HUES6 (cell line): ENCODE data around the gene CHCHD4.
A peak's percentile ranks its signal among the peaks of the same experiment; 100 is the strongest.

Experiments used
- H3K27ac ChIP-seq: 2 replicates; pipeline ENCODE4 v1.7.0; 2013; ENCODE audit warnings: low read depth, mild to moderate bottlenecking, low read length, inconsistent platforms
- H3K27me3 ChIP-seq: 2 replicates; pipeline ENCODE4 v1.6.1; 2013; ENCODE audit warnings: low read length; ENCODE audit not compliant: control insufficient read depth, insufficient read depth
- H3K36me3 ChIP-seq: 2 replicates; pipeline ENCODE4 v1.6.1; 2013; ENCODE audit warnings: low read length; ENCODE audit not compliant: control insufficient read depth, insufficient read depth
- H3K4me1 ChIP-seq: 2 replicates; pipeline ENCODE4 v1.6.1; 2013; ENCODE audit warnings: low read length; ENCODE audit not compliant: control insufficient read depth, insufficient read depth
- H3K4me3 ChIP-seq: 2 replicates; pipeline ENCODE4 v1.5.1; 2013; ENCODE audit warnings: low read depth, low read length
- H3K9ac ChIP-seq: one replicate; pipeline ENCODE4 v1.6.1; 2013; ENCODE audit warnings: mild to moderate bottlenecking, low read length
- H3K9me3 ChIP-seq: 2 replicates; pipeline ENCODE4 v1.6.1; 2013; ENCODE audit warnings: low read depth, low read length; ENCODE audit not compliant: control insufficient read depth, insufficient read depth

The CHCHD4 gene

GRCh38 chr3:14124615-14125192 lies at the start of gene CHCHD4, which contains the start of gene TMEM43:
Gene CHCHD4, minus strand, starts transcription at chr3:14124870. Its CDS starts 194 bp downstream, at chr3:14124676.
Gene TMEM43, plus strand, starts transcription at chr3:14125052. Its CDS starts 142 bp downstream, at chr3:14125194.
- Histone ChIP-seq H3K27ac (peak within 1 kb of the TSS; percentile 83; the same call in 1 of the 2 replicates), H3K27me3 (no peaks in the 10 kb centered on the region), H3K9me3 (peaks cover 10% of the 10 kb centered on the region), H3K4me3 (peak within 1 kb of the TSS; percentile 96), H3K9ac (peak within 1 kb of the TSS; percentile 91), H3K36me3 (peaks cover 44% of the 10 kb centered on the region), H3K4me1 (peaks cover 35% of the 10 kb centered on the region)

DNA sequence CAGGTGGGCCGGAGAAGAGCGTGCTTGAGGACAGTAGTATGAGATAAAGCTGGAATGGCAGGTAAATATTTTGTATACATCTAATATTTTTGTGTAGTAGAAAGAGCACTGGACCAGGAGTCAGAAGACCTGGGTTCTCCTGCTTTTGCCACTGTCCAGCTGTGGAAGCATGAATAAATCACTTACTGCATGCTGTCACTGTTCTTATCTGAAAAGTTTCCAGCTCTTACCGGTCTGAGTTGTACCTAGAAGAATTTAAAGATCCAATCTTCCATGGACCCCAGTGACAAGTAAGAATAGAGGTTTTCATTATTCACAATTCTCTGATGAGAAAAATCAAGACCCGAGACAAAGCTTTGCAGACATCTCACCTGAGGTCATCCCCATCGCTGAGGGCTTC lies 47.8 kb upstream of the CHCHD4 start:
- Histone ChIP-seq H3K4me3 (no peak overlapping the region), H3K27ac (no peak overlapping the region), H3K36me3 (peaks cover 59% of the 10 kb centered on the region), H3K9me3 (no peaks in the 10 kb centered on the region), H3K27me3 (no peaks in the 10 kb centered on the region), H3K9ac (no peak overlapping the region), H3K4me1 (peaks cover 19% of the 10 kb centered on the region; the same call in 1 of the 2 replicates)

GRCh38 chr3:14170531-14171159 lies 46.0 kb upstream of the CHCHD4 start:
- H3K4me3 ChIP-seq = no peak overlapping the region
- no peak overlapping the region for H3K27ac ChIP-seq
- peaks cover 77% of the 10 kb centered on the region for H3K36me3 ChIP-seq
- no peak overlapping the region for H3K9ac ChIP-seq
- H3K4me1 ChIP-seq = peaks cover 4% of the 10 kb centered on the region; the same call in 1 of the 2 replicates
- H3K27me3 ChIP-seq = no peaks in the 10 kb centered on the region
- no peaks in the 10 kb centered on the region for H3K9me3 ChIP-seq

DNA sequence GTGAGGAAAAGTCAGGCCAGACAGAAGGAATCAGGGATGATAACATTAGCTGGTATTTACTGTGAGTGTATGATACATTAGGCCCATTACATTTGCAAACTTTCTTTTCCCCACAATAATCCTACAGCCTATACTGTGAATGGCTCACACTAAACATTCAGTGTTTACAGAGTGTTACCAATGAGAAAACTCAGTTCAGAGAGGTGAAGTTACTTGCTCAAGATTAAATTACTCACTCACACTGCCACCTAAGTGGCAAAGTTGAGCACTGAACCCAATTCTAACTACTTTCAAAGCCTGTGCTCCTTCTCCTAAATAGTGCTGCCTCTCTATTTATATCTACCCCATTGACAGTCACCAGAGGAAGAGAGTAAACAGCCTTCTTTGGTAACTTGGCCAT lies 45.2 kb upstream of the CHCHD4 start:
- no peak overlapping the region for H3K27ac ChIP-seq
- no peaks in the 10 kb centered on the region for H3K27me3 ChIP-seq
- peaks cover 85% of the 10 kb centered on the region for H3K36me3 ChIP-seq
- no peak overlapping the region for H3K4me3 ChIP-seq
- H3K9ac ChIP-seq = no peak overlapping the region
- no peaks in the 10 kb centered on the region for H3K9me3 ChIP-seq
- no peaks in the 10 kb centered on the region for H3K4me1 ChIP-seq

DNA sequence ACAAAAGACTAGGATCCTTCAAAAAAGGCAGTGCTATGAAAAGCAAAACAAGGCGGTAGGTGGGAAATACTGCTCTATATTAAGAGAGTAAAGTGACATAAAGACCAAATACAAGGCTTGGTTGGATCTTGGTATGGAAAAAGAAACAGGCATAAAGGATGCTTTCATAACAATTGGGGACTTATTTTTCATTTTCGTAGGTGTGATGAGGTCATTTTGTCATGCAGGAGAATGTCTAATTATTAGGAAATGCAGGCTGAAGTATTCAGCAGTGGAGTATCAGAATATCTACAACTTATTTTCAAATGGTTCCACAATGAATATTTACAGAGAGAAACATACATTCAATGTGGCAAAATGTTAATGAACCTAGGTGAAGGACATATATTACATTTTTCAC lies 44.8 kb upstream of the CHCHD4 start:
- Histone ChIP-seq H3K27ac (no peak overlapping the region), H3K9ac (no peak overlapping the region), H3K4me1 (no peaks in the 10 kb centered on the region), H3K27me3 (no peaks in the 10 kb centered on the region), H3K36me3 (peaks cover 89% of the 10 kb centered on the region), H3K9me3 (no peaks in the 10 kb centered on the region), H3K4me3 (no peak overlapping the region)

DNA sequence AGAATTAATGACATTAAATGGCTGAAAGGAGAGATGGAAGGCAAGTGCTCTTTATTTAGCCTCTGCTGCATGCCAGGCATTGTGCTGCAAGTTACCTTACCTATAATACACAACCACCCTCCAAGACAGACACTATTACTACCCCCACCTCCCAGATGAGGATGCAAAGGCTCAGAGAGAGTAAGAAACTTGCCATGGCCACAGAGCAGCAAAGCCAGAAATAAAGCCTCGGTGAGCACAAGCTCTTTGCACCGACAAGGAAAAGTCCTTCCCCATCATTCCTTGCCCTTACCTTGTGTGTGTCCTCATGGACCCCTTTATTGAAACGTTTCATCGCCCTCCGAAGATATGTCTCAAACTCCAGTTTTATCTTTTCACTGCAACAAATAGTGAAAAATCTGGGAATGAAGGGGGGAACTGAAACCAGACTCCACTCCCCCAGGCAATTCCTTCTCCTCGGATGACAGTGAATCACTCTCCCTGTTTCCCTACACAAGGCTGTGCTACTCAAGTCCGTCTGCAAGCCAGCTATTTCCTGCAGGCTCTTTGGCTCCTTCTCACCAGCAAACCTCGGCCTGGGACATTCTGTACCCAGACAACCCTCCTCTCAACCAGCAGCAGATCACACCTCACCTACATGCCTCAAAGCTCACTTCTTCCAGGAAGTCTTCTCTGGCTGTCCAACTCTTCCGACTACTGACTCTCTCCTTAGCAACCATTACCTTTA lies 42.4 kb upstream of the CHCHD4 start:
- H3K9me3 ChIP-seq = peaks cover 6% of the 10 kb centered on the region; the same call in 1 of the 2 replicates
- H3K4me1 ChIP-seq = no peaks in the 10 kb centered on the region
- no peak overlapping the region for H3K9ac ChIP-seq
- H3K27ac ChIP-seq = no peak overlapping the region
- H3K4me3 ChIP-seq = no peak overlapping the region
- H3K36me3 ChIP-seq = peaks cover 100% of the 10 kb centered on the region
- H3K27me3 ChIP-seq = no peaks in the 10 kb centered on the region

DNA sequence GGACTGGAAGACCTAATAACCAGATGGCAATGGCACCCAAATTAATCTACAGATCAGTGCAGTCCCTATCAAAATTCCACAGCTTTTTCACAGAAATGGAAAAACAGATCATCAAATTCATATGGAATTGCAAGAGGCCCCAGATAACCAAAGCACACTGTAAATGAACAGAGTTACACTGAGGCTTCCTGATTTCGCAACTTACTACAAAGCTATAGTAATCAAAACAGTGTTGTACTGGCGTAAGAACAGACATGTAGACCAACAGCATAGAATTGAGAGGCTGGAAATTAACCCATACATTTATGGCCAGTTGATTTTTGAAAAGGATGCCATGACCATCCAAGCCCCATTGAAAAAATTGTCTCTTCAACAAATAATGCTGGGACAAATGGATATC lies 37.5 kb upstream of the CHCHD4 start:
- no peaks in the 10 kb centered on the region for H3K4me1 ChIP-seq
- peaks cover 12% of the 10 kb centered on the region; the same call in 1 of the 2 replicates for H3K9me3 ChIP-seq
- H3K27ac ChIP-seq = no peak overlapping the region
- no peak overlapping the region for H3K4me3 ChIP-seq
- no peak overlapping the region for H3K9ac ChIP-seq
- no peaks in the 10 kb centered on the region for H3K27me3 ChIP-seq
- H3K36me3 ChIP-seq = peaks cover 100% of the 10 kb centered on the region

- no peak overlapping the region for H3K27ac ChIP-seq
- no peaks in the 10 kb centered on the region for H3K27me3 ChIP-seq
- H3K9me3 ChIP-seq = peaks cover 12% of the 10 kb centered on the region; the same call in 1 of the 2 replicates
- peaks cover 100% of the 10 kb centered on the region for H3K36me3 ChIP-seq
- H3K4me3 ChIP-seq = no peak overlapping the region
- H3K9ac ChIP-seq = no peak overlapping the region
- H3K4me1 ChIP-seq = no peaks in the 10 kb centered on the region
These were observed 36.6 kb upstream of the CHCHD4 start for GRCh38 chr3:14161282-14161681.

GRCh38 chr3:14159426-14159825 lies 34.8 kb upstream of the CHCHD4 start:
- Histone ChIP-seq H3K27me3 (no peaks in the 10 kb centered on the region), H3K9ac (no peak overlapping the region), H3K4me3 (no peak overlapping the region), H3K4me1 (no peaks in the 10 kb centered on the region; the same call in 1 of the 2 replicates), H3K36me3 (peaks cover 93% of the 10 kb centered on the region), H3K27ac (no peak overlapping the region), H3K9me3 (peaks cover 12% of the 10 kb centered on the region; the same call in 1 of the 2 replicates)

DNA sequence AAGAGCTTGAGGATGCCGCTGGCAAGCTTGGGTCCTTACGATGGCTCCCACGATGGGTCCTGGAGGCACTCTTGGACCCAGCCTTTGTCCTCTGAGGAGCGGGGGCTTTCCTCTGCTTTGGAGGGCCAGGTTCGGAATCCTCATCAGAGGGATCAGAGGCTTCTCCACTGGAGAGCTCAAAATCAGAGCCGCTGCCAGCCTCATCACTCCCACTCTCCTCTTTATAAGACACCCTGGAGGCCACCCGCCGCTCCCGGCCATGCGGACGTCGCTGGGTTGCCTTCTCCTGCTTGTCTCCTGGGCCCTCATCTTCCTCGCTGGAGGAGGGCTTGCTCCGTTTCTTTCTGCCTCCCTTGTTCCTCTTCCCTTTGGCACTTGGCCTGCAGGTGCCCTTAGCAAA lies 33.7 kb upstream of the CHCHD4 start:
- no peaks in the 10 kb centered on the region for H3K27me3 ChIP-seq
- H3K4me1 ChIP-seq = no peaks in the 10 kb centered on the region; the same call in 1 of the 2 replicates
- peaks cover 12% of the 10 kb centered on the region; the same call in 1 of the 2 replicates for H3K9me3 ChIP-seq
- H3K9ac ChIP-seq = no peak overlapping the region
- no peak overlapping the region for H3K4me3 ChIP-seq
- no peak overlapping the region for H3K27ac ChIP-seq
- H3K36me3 ChIP-seq = peaks cover 93% of the 10 kb centered on the region

GRCh38 chr3:14157951-14158350 lies 33.3 kb upstream of the CHCHD4 start:
- Histone ChIP-seq H3K9ac (no peak overlapping the region), H3K9me3 (peaks cover 12% of the 10 kb centered on the region; the same call in 1 of the 2 replicates), H3K27me3 (no peaks in the 10 kb centered on the region), H3K4me1 (no peaks in the 10 kb centered on the region; the same call in 1 of the 2 replicates), H3K4me3 (no peak overlapping the region), H3K36me3 (peaks cover 93% of the 10 kb centered on the region), H3K27ac (no peak overlapping the region)
